ENCODE data around the gene THRAP3. TPM values are rescaled to one million over a fixed set of nuclear protein-coding genes. Genes with fewer than 3 reads are reported as not detected.

Gene THRAP3
- total RNA-seq, 1 experiment from 2014 or later = 143 TPM

- Histone ChIP-seq H3K4me2 (no peak overlapping the region), H3K4me3 (no peak overlapping the region), H2AFZ (no peak overlapping the region), H3K9me2 (ENCODE audit: insufficient read depth) (no peaks in the 10 kb centered on the region), H4K20me1 (ENCODE audit: insufficient read depth) (no peaks in the 10 kb centered on the region), H3K36me3 (ENCODE audit: low read depth) (no peaks in the 10 kb centered on the region), H3K27ac (no peak overlapping the region), H3K4me1 (replicated peaks; ENCODE audit: insufficient read depth) (no peaks in the 10 kb centered on the region; the same call in 1 of the 2 replicates), H3K27me3 (ENCODE audit: insufficient read depth, low read depth) (no peaks in the 10 kb centered on the region), H3F3A (ENCODE audit: insufficient read depth, low read depth) (peaks cover 7% of the 10 kb centered on the region), H3K79me2 (ENCODE audit: low read depth) (no peaks in the 10 kb centered on the region), H3K9me3 (ENCODE audit: insufficient read depth, low read depth) (no peaks in the 10 kb centered on the region)
- BruUV-seq (replicated peaks) = no TSS peak
- ChIA-PET POLR2A (ENCODE audit: unreplicated experiment) (no interaction called here), CTCF (no interaction called here)
- no peak for TF ChIP-seq EZH2 (IDR thresholded peaks at IDR 0.05; ENCODE audit: low read depth)
- TF ChIP-seq, protein P1, sequence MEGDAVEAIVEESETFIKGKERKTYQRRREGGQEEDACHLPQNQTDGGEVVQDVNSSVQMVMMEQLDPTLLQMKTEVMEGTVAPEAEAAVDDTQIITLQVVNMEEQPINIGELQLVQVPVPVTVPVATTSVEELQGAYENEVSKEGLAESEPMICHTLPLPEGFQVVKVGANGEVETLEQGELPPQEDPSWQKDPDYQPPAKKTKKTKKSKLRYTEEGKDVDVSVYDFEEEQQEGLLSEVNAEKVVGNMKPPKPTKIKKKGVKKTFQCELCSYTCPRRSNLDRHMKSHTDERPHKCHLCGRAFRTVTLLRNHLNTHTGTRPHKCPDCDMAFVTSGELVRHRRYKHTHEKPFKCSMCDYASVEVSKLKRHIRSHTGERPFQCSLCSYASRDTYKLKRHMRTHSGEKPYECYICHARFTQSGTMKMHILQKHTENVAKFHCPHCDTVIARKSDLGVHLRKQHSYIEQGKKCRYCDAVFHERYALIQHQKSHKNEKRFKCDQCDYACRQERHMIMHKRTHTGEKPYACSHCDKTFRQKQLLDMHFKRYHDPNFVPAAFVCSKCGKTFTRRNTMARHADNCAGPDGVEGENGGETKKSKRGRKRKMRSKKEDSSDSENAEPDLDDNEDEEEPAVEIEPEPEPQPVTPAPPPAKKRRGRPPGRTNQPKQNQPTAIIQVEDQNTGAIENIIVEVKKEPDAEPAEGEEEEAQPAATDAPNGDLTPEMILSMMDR (conservative IDR thresholded peaks at IDR 0.05) = no peak
- DNase-seq = no peak
- intact Hi-C loops (cut with micrococcal nuclease; ENCODE audit: unreplicated experiment) = no loop called here
These were observed 96.5 kb downstream of the THRAP3 start for GRCh38 chr1:36320767-36321118.

- Histone ChIP-seq H3K4me3 (no peak overlapping the region), H3K27me3 (ENCODE audit: insufficient read depth, low read depth) (no peaks in the 10 kb centered on the region), H3K4me2 (no peak overlapping the region), H3K27ac (no peak overlapping the region), H3K79me2 (ENCODE audit: low read depth) (no peaks in the 10 kb centered on the region), H3K4me1 (replicated peaks; ENCODE audit: insufficient read depth) (no peaks in the 10 kb centered on the region; the same call in 1 of the 2 replicates), H3K36me3 (ENCODE audit: low read depth) (no peaks in the 10 kb centered on the region), H3F3A (ENCODE audit: insufficient read depth, low read depth) (peaks cover 7% of the 10 kb centered on the region), H3K9me3 (ENCODE audit: insufficient read depth, low read depth) (no peaks in the 10 kb centered on the region), H3K9me2 (ENCODE audit: insufficient read depth) (no peaks in the 10 kb centered on the region), H2AFZ (no peak overlapping the region), H4K20me1 (ENCODE audit: insufficient read depth) (no peaks in the 10 kb centered on the region)
- ChIA-PET POLR2A (ENCODE audit: unreplicated experiment) (no interaction called here), CTCF (no interaction called here)
- TF ChIP-seq, protein P1 (conservative IDR thresholded peaks at IDR 0.05) = no peak
- no peak for TF ChIP-seq EZH2 (IDR thresholded peaks at IDR 0.05; ENCODE audit: low read depth)
- no peak for DNase-seq
- BruUV-seq (replicated peaks) = TSS peak; percentile 24
- intact Hi-C loops (cut with micrococcal nuclease; ENCODE audit: unreplicated experiment) = no loop called here
These were observed 97.1 kb downstream of the THRAP3 start for GRCh38 chr1:36321119-36321951.

DNA sequence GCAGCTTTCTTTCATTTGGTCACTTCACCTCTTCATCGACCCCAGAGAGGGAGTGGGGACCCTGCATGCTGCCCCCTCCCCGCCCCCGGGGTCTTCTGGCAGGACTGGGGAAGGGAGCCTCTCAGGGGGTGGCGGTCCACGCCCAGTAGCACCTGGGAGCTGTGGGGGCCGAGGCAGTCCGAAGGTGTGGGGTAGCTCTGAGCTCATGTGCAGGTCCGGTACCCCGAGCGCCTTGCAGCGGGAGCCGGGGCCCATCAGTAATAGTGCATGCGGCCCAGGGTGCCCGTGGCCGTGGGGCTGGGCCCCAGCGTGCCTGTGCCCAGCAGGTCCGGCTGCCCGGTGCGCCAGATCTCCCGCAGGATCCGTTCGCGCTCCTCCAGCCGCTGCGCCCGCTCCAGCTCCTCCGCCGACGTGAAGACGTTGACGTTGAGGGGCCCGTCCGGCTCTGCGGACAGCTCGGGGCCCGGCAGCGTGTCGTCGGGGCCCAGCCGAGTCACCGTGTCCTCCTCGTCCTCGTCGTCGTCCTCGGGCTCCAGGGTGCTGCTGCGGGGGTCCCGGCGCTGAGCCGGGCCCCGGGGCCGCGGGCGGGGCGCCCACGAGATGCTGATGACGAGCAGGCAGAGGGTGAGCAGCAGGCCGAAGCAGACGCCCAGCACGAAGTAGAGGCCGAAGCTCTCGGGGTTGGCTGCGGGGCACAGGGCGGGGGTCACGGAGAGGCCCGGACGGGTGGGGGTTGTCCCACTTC is 98.0 kb downstream of the THRAP3 start:
- no peak overlapping the region for H2AFZ ChIP-seq
- ChIA-PET POLR2A (ENCODE audit: unreplicated experiment) (no interaction called here), CTCF (no interaction called here)
- intact Hi-C loops (cut with micrococcal nuclease; ENCODE audit: unreplicated experiment) = no loop called here
- no peaks in the 10 kb centered on the region; the same call in 1 of the 2 replicates for H3K4me1 ChIP-seq (replicated peaks; ENCODE audit: insufficient read depth)
- H3K36me3 ChIP-seq (ENCODE audit: low read depth) = no peaks in the 10 kb centered on the region
- no TSS peak for BruUV-seq (replicated peaks)
- no peaks in the 10 kb centered on the region for H4K20me1 ChIP-seq (ENCODE audit: insufficient read depth)
- peaks cover under 1% of the 10 kb centered on the region; the same call in 1 of the 2 replicates for H3F3A ChIP-seq (ENCODE audit: insufficient read depth, low read depth)
- H3K27me3 ChIP-seq (ENCODE audit: insufficient read depth, low read depth) = no peaks in the 10 kb centered on the region
- no peak for TF ChIP-seq EZH2 (IDR thresholded peaks at IDR 0.05; ENCODE audit: low read depth)
- TF ChIP-seq, protein P1 (conservative IDR thresholded peaks at IDR 0.05) = no peak
- H3K4me3 ChIP-seq = no peak overlapping the region
- no peaks in the 10 kb centered on the region for H3K9me2 ChIP-seq (ENCODE audit: insufficient read depth)
- no peaks in the 10 kb centered on the region for H3K9me3 ChIP-seq (ENCODE audit: insufficient read depth, low read depth)
- no peak overlapping the region for H3K4me2 ChIP-seq
- DNase-seq = no peak
- H3K79me2 ChIP-seq (ENCODE audit: low read depth) = no peaks in the 10 kb centered on the region
- no peak overlapping the region for H3K27ac ChIP-seq
